IMR-90 (cell line): ENCODE data around the gene MMP14. TPM values are rescaled to one million over a fixed set of nuclear protein-coding genes. Genes with fewer than 3 reads are reported as not detected.
"Not testable (repeated sequence)": the region's sequence is repeated elsewhere in the genome, so short reads cannot be mapped to it uniquely, and the experiment has no call there.

Experiments
- ATAC-seq: fragments of 200-7000 bp; cut with Tn5 transposase; 2 replicates; pipeline ENCODE4 v1.9.1; 2020; ENCODE audit warnings: low read depth, mild to moderate bottlenecking, moderate library complexity
- BruUV-seq: library from RNA; stranded (reverse); fragments of 400-500 nt; replicated peaks from 2 replicates; lab custom pipeline; 2021; lab: Mats Ljungman, UMichigan
- CTCF ChIA-PET: fragments of 300-600 bp; formaldehyde crosslinking; extraction: SDS; loops from one replicate; lab custom pipeline; 2021; ENCODE audit warnings: antibody characterized with exemption; lab: Yijun Ruan, JAX
- POLR2A ChIA-PET: fragments of 300-600 bp; sonication (Branson Sonifier 250); formaldehyde crosslinking; loops from one replicate; lab custom pipeline; 2022; ENCODE audit warnings: antibody characterized with exemption; ENCODE audit not compliant: unreplicated experiment; lab: Charles Lee
- DNase-seq: peaks from one replicate; pipeline ENCODE4 v3.0.0; 2013
- H2AFZ ChIP-seq: replicated peaks from 2 replicates; pipeline ENCODE3; 2013; ENCODE audit warnings: low read length, mild to moderate bottlenecking; ENCODE audit not compliant: poor library complexity
- H2AK5ac ChIP-seq: 2 replicates; pipeline ENCODE4 v1.6.1; 2013; ENCODE audit warnings: low read depth, low read length, inconsistent platforms
- H2AK9ac ChIP-seq: replicated peaks from 2 replicates; pipeline ENCODE3; 2013; ENCODE audit warnings: mild to moderate bottlenecking, low read depth, low read length, moderate library complexity; ENCODE audit not compliant: poor library complexity
- H2BK120ac ChIP-seq: 2 replicates; pipeline ENCODE4 v1.6.1; 2013; ENCODE audit warnings: low read depth, low read length, inconsistent platforms
- H2BK15ac ChIP-seq: 3 replicates; pipeline ENCODE4 v1.6.1; 2013; ENCODE audit warnings: low read depth, low read length, inconsistent platforms
- H2BK20ac ChIP-seq: 2 replicates; pipeline ENCODE4 v1.6.1; 2013; ENCODE audit warnings: low read depth, mild to moderate bottlenecking, inconsistent platforms, low read length, moderate library complexity
- H2BK5ac ChIP-seq: 2 replicates; pipeline ENCODE4 v1.6.1; 2013; ENCODE audit warnings: mild to moderate bottlenecking, low read depth, low read length, inconsistent platforms; ENCODE audit not compliant: poor library complexity, severe bottlenecking
- H3K14ac ChIP-seq: replicated peaks from 2 replicates; pipeline ENCODE4 v1.6.1; 2013; ENCODE audit warnings: low read depth, low read length, inconsistent platforms
- H3K18ac ChIP-seq: 2 replicates; pipeline ENCODE4 v1.6.1; 2013; ENCODE audit warnings: low read depth, low read length, control low read depth
- H3K23ac ChIP-seq: 2 replicates; pipeline ENCODE4 v1.6.1; 2013; ENCODE audit warnings: low read depth, low read length, inconsistent platforms
- H3K27ac ChIP-seq: 2 replicates; pipeline ENCODE4 v1.5.1; 2013; ENCODE audit warnings: mild to moderate bottlenecking, control low read depth, low read length; ENCODE audit not compliant: insufficient read depth
- H3K27me3 ChIP-seq: 2 replicates; pipeline ENCODE4 v1.6.1; 2013; ENCODE audit warnings: low read length; ENCODE audit not compliant: control insufficient read depth, insufficient read depth
- H3K36me3 ChIP-seq: 2 replicates; pipeline ENCODE4 v1.6.1; 2013; ENCODE audit warnings: low read length, mixed read lengths; ENCODE audit not compliant: control insufficient read depth, insufficient read depth
- H3K4ac ChIP-seq: 2 replicates; pipeline ENCODE4 v1.6.1; 2013; ENCODE audit warnings: low read depth, low read length, inconsistent platforms
- H3K4me1 ChIP-seq: 2 replicates; pipeline ENCODE4 v1.6.1; 2013; ENCODE audit warnings: low read length, mixed read lengths; ENCODE audit not compliant: control insufficient read depth, insufficient read depth
- H3K4me2 ChIP-seq: 2 replicates; pipeline ENCODE4 v1.6.1; 2013; ENCODE audit warnings: low read depth, mild to moderate bottlenecking, control low read depth, low read length, moderate library complexity
- H3K4me3 ChIP-seq: 2 replicates; pipeline ENCODE4 v1.5.1; 2013; ENCODE audit warnings: low read depth, mild to moderate bottlenecking, control low read depth, low read length, moderate library complexity; ENCODE audit not compliant: insufficient read depth
- H3K56ac ChIP-seq: 2 replicates; pipeline ENCODE4 v1.6.1; 2013; ENCODE audit warnings: low read length, inconsistent platforms; ENCODE audit not compliant: insufficient read depth; ENCODE audit errors: extremely low read depth
- H3K79me1 ChIP-seq, 2 experiments: 2 replicates each; pipeline ENCODE4 v1.6.1; 2013; ENCODE audit warnings: low read length in 2 of 2, inconsistent platforms in 1 of 2, low read depth in 1 of 2
- H3K9ac ChIP-seq: 2 replicates; pipeline ENCODE4 v1.6.1; 2013; ENCODE audit warnings: low read depth, low read length, control low read depth
- H3K9me1 ChIP-seq: 2 replicates; pipeline ENCODE4 v1.6.1; 2013; ENCODE audit warnings: low read length, inconsistent platforms; ENCODE audit not compliant: insufficient read depth
- H3K9me3 ChIP-seq: 2 replicates; pipeline ENCODE4 v1.6.1; 2013; ENCODE audit warnings: low read length; ENCODE audit not compliant: control insufficient read depth, insufficient read depth
- H4K20me1 ChIP-seq: 2 replicates; pipeline ENCODE4 v1.6.1; 2013; ENCODE audit warnings: low read length, inconsistent platforms; ENCODE audit not compliant: insufficient read depth
- H4K5ac ChIP-seq: 2 replicates; pipeline ENCODE4 v1.6.1; 2013; ENCODE audit warnings: mild to moderate bottlenecking, low read depth, low read length, control low read depth
- H4K8ac ChIP-seq, 2 experiments: 2 replicates each; pipeline ENCODE4 v1.6.1; 2013; ENCODE audit warnings: low read depth in 2 of 2, low read length in 2 of 2, control low read depth in 1 of 2, inconsistent platforms in 1 of 2
- H4K91ac ChIP-seq: 2 replicates; pipeline ENCODE4 v1.6.1; 2013; ENCODE audit warnings: low read depth, low read length, inconsistent platforms; ENCODE audit not compliant: insufficient read depth
- WGBS, 2 experiments: methylation state at CpG; one replicate each; pipeline versions ENCODE4 v1.1.5 to v1.1.7; 2013; ENCODE audit warnings: missing lambda C conversion rate in 2 of 2; ENCODE audit not compliant: insufficient read length in 1 of 2; ENCODE audit errors: extremely low coverage in 2 of 2; 5-methylcytosine and 5-hydroxymethylcytosine counted together
- dilution Hi-C: fragments of 300-500 bp; cut with HindIII; formaldehyde crosslinking; loops from one replicate; pipeline ENCODE4 v1.14.3; 2018; ENCODE audit warnings: low sequenced_read_pairs; ENCODE audit not compliant: unreplicated experiment
- in situ Hi-C: fragments of 300-500 bp; cut with MboI; formaldehyde crosslinking; loops from 3 replicates; pipeline ENCODE4 v1.14.3; 2019; ENCODE audit warnings: low sequenced_read_pairs, inconsistent platforms, mixed read lengths
- intact Hi-C: fragments of 100-400 bp; cut with micrococcal nuclease; formaldehyde crosslinking; loops from 2 replicates; pipeline ENCODE4 v1.10.0; 2022
- polyA plus RNA-seq, 3 experiments: library from polyadenylated mRNA; depleted of rRNA; stranded (reverse); fragments of >200 nt; gene quantifications; 2 replicates each; pipeline ENCODE4 v1.2.3, GENCODE V29; 2012; ENCODE audit warnings: low replicate concordance in 1 of 3
- total RNA-seq: library from RNA; depleted of rRNA; stranded (reverse); fragments of >200 nt; gene quantifications from 2 replicates; pipeline ENCODE4 v1.2.3, GENCODE V29; 2012

Gene MMP14
- total and polyA plus RNA-seq, 2 of the 4 experiments (the other 2 are of a cell fraction) = 156 to 315 TPM

DNA sequence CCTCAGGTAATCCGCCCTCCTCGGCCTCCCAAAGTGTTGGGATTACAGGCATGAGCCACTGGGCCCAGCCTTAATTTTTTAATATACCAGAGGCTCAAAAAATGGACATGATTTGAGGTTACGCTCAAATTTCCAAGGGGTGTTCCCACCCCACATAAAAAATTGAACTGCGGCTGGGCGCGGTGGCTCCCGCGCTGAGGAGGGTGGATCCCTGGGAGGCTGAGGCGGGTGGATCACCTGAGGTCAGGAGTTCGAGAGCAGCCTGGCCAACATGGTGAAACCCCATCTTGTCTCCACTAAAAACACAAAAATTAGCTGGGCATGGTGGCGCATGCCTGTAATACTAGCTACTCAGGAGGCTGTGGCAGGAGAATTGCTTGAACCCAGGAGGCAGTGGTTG lies 17.9 kb downstream of the MMP14 start:
- H4K20me1 ChIP-seq, POLR2A ChIA-PET, H3K4me3 ChIP-seq, H2AK5ac ChIP-seq, dilution Hi-C loops, H2AK9ac ChIP-seq, H2BK20ac ChIP-seq, H4K91ac ChIP-seq, H2AFZ ChIP-seq, ATAC-seq, H3K27ac ChIP-seq, DNase-seq, H3K14ac ChIP-seq, H3K18ac ChIP-seq, H3K9me3 ChIP-seq, H3K56ac ChIP-seq, H3K23ac ChIP-seq, H3K4me2 ChIP-seq, H3K36me3 ChIP-seq, H4K5ac ChIP-seq, H3K9ac ChIP-seq, H2BK120ac ChIP-seq, BruUV-seq, H3K27me3 ChIP-seq, H3K4ac ChIP-seq, H2BK15ac ChIP-seq, H2BK5ac ChIP-seq, H4K8ac ChIP-seq: not testable (repeated sequence)
- CTCF ChIA-PET = interaction anchor here (0.8 to 6.8 kb wide), 8 partner anchors 11 to 297 kb away, joined by 3 to 60 read pairs (median 4); partner anchors contain the start of genes MMP14 and OXA1L
- intact Hi-C loops = loop anchor here (5.0 kb wide), 1 partner anchor 467 kb away; no protein-coding TSS in a partner anchor
- peaks cover 23% of the 10 kb centered on the region for H3K9me1 ChIP-seq
- WGBS, 2 experiments = 83% methylated on average over 1 of the region's 11 CpGs; no CpG with 5 or more reads in 1 of the 2 experiments
- peaks cover 0 to 24% of the 10 kb centered on the region in 2 experiments; a peak in 2 of 4 replicates for H3K79me1 ChIP-seq
- H3K4me1 ChIP-seq = peaks cover 23% of the 10 kb centered on the region
- in situ Hi-C loops = loop anchor here (25.0 kb wide), 1 partner anchor 467 kb away; no protein-coding TSS in a partner anchor
